SU-DHL-6 (cell line): Measurements from ENCODE around the gene OTC.

ENCODE experiments used
- H2AFZ ChIP-seq: fragments of 200-600 bp; sonication (generic); 2 replicates; pipeline ENCODE4 v1.6.1; 2014; ENCODE audit warnings: low read depth, mild to moderate bottlenecking, moderate library complexity, mixed read lengths, antibody characterized with exemption, low read length; ENCODE audit not compliant: severe bottlenecking
- H3F3A ChIP-seq: fragments of 200-600 bp; shearing (Covaris generic); 2 replicates; pipeline ENCODE4 v1.6.0; 2016; ENCODE audit warnings: antibody characterized with exemption, mild to moderate bottlenecking; ENCODE audit not compliant: insufficient read depth
- H3K27ac ChIP-seq: fragments of 200-600 bp; sonication (generic); 2 replicates; pipeline ENCODE4 v1.5.1; 2016; ENCODE audit warnings: low read depth, mild to moderate bottlenecking, low read length, moderate library complexity, mixed read lengths
- H3K27me3 ChIP-seq: fragments of 200-600 bp; sonication (generic), shearing (Covaris generic); 2 replicates; pipeline ENCODE4 v1.6.0; 2014; ENCODE audit warnings: mild to moderate bottlenecking, low read length
- H3K36me3 ChIP-seq: fragments of 200-600 bp; sonication (generic); 2 replicates; pipeline ENCODE4 v1.6.1; 2014; ENCODE audit warnings: mild to moderate bottlenecking, low read length, mixed read lengths
- H3K4me2 ChIP-seq: fragments of 300-600, 200-600 bp; shearing (Covaris generic), sonication (generic); 2 replicates; pipeline ENCODE4 v1.6.0; 2014; ENCODE audit warnings: low read length, low read depth, mild to moderate bottlenecking; ENCODE audit not compliant: poor library complexity, severe bottlenecking
- H3K4me3 ChIP-seq: fragments of 200-600 bp; sonication (generic); 2 replicates; pipeline ENCODE4 v1.5.1; 2014; ENCODE audit warnings: antibody characterized with exemption, low read length, mild to moderate bottlenecking, mixed read lengths; ENCODE audit not compliant: insufficient read depth, poor library complexity, severe bottlenecking
- H3K79me2 ChIP-seq: fragments of 200-600 bp; sonication (generic); 2 replicates; pipeline ENCODE4 v1.6.1; 2014; ENCODE audit warnings: mild to moderate bottlenecking, low read length, moderate library complexity; ENCODE audit not compliant: insufficient read depth
- H3K9ac ChIP-seq: fragments of 200-600 bp; sonication (generic); 2 replicates; pipeline ENCODE4 v1.7.0; 2014; ENCODE audit warnings: mild to moderate bottlenecking, low read length
- H3K9me2 ChIP-seq: fragments of 200-600 bp; sonication (generic); replicated peaks from 2 replicates; pipeline ENCODE4 v1.6.1; 2014; ENCODE audit warnings: low read length; ENCODE audit not compliant: insufficient read depth
- H3K9me3 ChIP-seq: fragments of 200-600 bp; sonication (generic); 2 replicates; pipeline ENCODE4 v1.6.1; 2014; ENCODE audit warnings: low read length, mixed read lengths; ENCODE audit not compliant: insufficient read depth
- H4K20me1 ChIP-seq: fragments of 200-600 bp; sonication (generic); 2 replicates; pipeline ENCODE4 v1.6.1; 2014; ENCODE audit warnings: low read depth, mild to moderate bottlenecking, antibody characterized with exemption, low read length, moderate library complexity, mixed read lengths
- CTCF ChIP-seq: fragments of 200-600 bp; sonication (generic); IDR thresholded peaks from one replicate; pipeline ENCODE4 v1.5.1; 2017; ENCODE audit warnings: antibody characterized with exemption, mild to moderate bottlenecking, low read length, moderate library complexity; ENCODE audit not compliant: insufficient read depth, poor library complexity, severe bottlenecking
- EZH2phosphoT487 ChIP-seq: fragments of 200-600 bp; sonication (generic), shearing (Covaris generic); conservative IDR thresholded peaks from 2 replicates; pipeline ENCODE4 v1.6.1; 2018; ENCODE audit warnings: mild to moderate bottlenecking, antibody characterized with exemption, low read length, moderate library complexity, mixed read lengths

Gene OTC

GRCh38 chrX:38402118-38402517, 49.7 kb downstream of the OTC start:
- H3K4me3 ChIP-seq, result no peak overlapping the region
- H3K4me2 ChIP-seq, result no peak overlapping the region
- H4K20me1 ChIP-seq, result no peaks in the 10 kb centered on the region
- no peaks in the 10 kb centered on the region for H3K9me3 ChIP-seq
- H3K9ac ChIP-seq, result no peak overlapping the region
- no peak overlapping the region for H2AFZ ChIP-seq
- no peak overlapping the region for H3K27ac ChIP-seq
- no peaks in the 10 kb centered on the region for H3K79me2 ChIP-seq
- H3K27me3 ChIP-seq, result no peaks in the 10 kb centered on the region
- no peaks in the 10 kb centered on the region for H3K36me3 ChIP-seq
- no peaks in the 10 kb centered on the region for H3F3A ChIP-seq
- H3K9me2 ChIP-seq, result no peaks in the 10 kb centered on the region
- TF ChIP-seq EZH2phosphoT487, result no peak
- no peak for TF ChIP-seq CTCF

GRCh38 chrX:38403834-38404233, 51.4 kb downstream of the OTC start:
- Histone ChIP-seq H4K20me1 (no peaks in the 10 kb centered on the region), H3F3A (no peaks in the 10 kb centered on the region), H3K9me3 (no peaks in the 10 kb centered on the region), H3K36me3 (no peaks in the 10 kb centered on the region), H3K4me2 (no peak overlapping the region), H3K27ac (no peak overlapping the region), H2AFZ (no peak overlapping the region), H3K27me3 (no peaks in the 10 kb centered on the region), H3K4me3 (no peak overlapping the region), H3K79me2 (no peaks in the 10 kb centered on the region), H3K9ac (no peak overlapping the region), H3K9me2 (no peaks in the 10 kb centered on the region)
- TF ChIP-seq CTCF (no peak), EZH2phosphoT487 (no peak)

DNA sequence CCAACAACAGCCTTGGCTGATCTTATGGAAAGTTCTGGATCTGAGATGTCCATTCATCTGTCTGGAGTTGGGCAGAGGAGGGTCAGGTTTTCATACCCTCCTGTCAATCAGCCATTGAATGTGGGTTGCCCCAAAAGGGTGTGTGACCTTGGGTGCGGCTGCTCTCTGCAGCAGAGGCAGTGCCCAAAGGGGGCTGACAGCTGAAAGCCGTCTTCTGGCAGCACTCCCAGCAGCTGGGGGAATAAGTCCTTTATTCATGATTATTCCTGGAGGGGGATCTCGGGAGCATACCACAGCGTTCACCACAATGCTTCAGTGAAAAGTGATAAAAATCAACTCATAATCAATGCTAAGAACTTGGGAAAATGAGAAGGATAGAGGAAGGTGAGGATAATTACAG, 54.7 kb downstream of the OTC start:
- Histone ChIP-seq H3K79me2 (no peaks in the 10 kb centered on the region), H3K9me3 (no peaks in the 10 kb centered on the region), H3K36me3 (no peaks in the 10 kb centered on the region), H3K4me3 (no peak overlapping the region), H3K9me2 (no peaks in the 10 kb centered on the region), H3F3A (no peaks in the 10 kb centered on the region), H2AFZ (no peak overlapping the region), H4K20me1 (no peaks in the 10 kb centered on the region), H3K27ac (no peak overlapping the region), H3K9ac (no peak overlapping the region), H3K4me2 (no peak overlapping the region), H3K27me3 (no peaks in the 10 kb centered on the region)
- TF ChIP-seq EZH2phosphoT487, result no peak
- no peak for TF ChIP-seq CTCF

DNA sequence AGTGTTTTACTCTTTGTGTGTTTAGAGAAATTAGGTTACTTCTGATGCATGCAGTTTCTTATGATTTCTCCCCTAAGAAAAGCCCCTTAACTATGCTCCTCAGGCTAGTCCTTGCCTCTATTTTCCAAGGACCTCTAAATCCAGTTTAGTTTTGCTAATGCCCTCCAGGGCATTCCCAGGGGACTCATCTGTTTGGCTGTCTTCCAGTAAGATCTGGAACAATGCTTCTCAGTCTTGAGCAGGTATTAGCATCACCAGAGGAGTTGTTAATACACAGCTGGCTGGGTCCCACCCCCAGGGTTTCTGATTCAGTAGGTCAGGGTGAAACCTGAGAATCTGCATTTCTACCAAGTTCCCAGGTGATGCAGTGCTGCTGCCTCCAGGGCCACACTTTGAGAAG, 56.9 kb downstream of the OTC start:
- Histone ChIP-seq H3K27ac (no peak overlapping the region), H3K79me2 (no peaks in the 10 kb centered on the region), H3K4me2 (no peak overlapping the region), H3K27me3 (no peaks in the 10 kb centered on the region), H4K20me1 (no peaks in the 10 kb centered on the region), H3K9me3 (no peaks in the 10 kb centered on the region), H3K9ac (no peak overlapping the region), H3K9me2 (no peaks in the 10 kb centered on the region), H3K36me3 (no peaks in the 10 kb centered on the region), H2AFZ (no peak overlapping the region), H3K4me3 (no peak overlapping the region), H3F3A (no peaks in the 10 kb centered on the region)
- no peak for TF ChIP-seq CTCF
